Measurements from ENCODE around the gene FBXO34.
A peak's percentile ranks its signal among the peaks of the same experiment; 100 is the strongest.

FBXO34 gene

DNA sequence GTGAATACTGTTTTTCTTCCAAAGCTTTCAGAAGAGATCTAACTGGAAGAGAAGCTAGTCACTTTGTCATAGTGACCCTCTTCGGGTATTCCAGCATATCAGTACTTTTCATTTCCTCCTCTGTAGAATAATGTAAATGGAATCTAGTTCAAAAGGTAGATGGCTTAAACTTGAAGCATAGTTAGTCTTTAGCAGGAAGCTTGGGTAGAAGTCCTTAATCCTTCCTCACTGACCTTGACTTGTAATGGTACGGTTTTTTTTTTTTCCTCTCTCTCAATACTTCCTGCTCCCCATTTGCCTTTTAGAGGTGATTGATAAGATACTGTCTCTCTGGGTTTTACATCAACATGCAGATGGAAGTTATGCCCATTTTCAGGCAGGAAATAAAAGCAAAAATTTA lies 1.7 kb downstream of the FBXO34 start:
- FAIRE-seq: no peak

DNA sequence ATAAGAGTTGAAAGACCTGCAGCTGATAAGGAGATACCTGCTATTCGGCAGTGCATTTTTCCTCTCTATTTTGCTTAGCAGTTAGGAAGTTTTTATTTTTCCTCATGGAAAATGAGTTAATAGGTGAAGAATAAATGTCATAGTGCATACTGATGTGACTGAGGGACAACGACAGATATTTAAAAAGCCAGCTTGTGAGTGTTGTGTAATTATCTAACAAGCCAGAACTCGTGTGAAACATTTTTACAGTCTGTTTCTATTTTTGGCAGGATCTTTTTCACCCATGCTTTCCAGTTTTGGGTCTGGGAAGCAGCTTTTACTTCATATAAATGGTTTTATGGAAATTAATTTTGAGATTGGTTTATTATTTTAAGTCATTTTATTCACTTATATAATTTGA lies 2.9 kb downstream of the FBXO34 start:
- FAIRE-seq: no peak

DNA sequence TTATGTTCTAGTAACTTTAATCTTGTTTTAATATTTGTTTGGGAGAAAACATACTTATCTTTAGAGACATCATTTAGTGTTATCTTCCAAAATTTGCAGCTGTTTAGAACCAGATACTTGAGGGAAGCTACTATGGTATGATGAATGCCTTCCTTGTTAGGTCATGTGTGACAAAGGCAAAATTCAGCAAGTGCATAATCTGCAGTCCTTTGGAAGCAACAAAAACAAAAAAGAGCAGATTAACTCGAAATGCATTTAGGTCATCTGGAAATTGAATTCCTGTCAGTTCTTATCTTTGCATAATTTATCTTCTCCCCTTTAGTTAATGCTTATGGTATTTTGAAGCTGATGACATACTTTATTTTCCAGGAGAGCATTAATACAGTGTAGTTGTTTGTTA lies 3.5 kb downstream of the FBXO34 start:
- no peak for FAIRE-seq

DNA sequence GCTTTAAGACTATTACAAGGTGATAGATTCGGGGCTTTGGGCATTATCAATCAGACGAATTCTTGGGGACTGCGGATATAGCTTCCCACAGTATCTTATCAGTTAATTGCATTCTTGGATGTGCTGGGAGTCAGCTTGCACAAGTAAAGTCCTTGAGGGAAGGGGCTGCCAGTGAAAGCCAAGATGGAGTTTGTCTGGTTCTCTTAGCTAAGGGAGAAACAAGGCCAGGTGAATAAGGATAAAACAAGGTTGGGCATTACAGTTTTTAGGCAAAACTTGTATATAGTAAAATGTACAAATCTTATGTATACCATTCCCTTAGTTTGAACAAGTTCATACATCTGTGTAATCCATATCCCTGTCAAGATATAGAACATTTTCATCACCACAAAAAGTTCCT lies 5.5 kb downstream of the FBXO34 start:
- FAIRE-seq: no peak

DNA sequence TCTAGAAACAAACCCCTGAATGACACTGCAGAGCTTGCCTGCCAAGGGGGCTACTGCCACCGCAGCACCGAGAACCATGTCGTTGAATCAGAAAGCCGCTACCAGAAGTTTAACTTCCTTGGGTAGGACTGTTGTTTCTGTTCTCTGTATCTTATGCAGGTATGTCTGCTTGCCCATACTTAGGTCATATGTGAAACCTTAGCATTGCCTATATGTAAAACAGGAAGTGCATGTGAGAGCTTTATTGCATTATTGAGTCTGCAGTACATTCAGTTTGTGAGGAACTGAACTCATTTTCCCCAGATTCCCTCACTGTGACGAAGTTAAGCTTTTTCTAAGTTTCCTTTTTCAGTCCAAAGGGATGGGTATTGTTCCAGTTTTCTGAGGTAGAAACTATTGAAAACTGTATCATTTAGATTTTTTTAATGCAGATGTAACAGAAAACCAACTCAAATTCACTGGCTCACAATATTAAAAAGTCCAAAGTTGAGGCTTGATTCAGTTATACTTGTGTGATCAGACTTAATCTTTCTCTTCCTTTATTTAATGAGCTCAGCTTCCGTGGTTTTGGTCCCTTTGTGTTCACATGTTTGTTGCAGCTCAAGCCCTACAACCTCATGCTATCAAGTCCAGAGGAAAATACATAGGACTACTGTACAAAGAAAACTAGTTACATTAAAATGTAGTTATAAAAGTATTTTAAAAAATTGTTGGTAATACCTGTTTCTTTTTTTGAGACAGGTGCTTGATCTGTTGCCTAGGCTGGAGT lies 6.9 kb downstream of the FBXO34 start:
- no peak for FAIRE-seq

DNA sequence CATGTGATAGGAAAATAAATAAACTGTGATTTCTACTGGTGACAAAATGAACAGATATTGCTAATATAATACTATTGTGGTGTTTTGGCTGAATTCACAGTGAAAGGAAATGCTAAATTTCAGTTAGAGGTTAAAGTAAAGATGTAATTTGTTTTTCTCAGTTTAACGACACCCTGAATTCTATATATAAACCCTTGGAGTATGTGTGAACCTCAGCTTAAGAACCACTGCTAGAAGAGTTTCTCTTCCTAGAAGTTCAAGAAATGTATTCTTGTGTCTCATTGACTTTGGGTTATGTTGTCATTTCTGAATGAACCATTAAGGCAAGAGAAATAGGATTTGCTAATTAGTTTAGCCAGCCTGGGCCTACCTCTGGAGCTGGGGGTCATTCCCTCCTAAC lies 8.2 kb downstream of the FBXO34 start:
- FAIRE-seq: no peak

DNA sequence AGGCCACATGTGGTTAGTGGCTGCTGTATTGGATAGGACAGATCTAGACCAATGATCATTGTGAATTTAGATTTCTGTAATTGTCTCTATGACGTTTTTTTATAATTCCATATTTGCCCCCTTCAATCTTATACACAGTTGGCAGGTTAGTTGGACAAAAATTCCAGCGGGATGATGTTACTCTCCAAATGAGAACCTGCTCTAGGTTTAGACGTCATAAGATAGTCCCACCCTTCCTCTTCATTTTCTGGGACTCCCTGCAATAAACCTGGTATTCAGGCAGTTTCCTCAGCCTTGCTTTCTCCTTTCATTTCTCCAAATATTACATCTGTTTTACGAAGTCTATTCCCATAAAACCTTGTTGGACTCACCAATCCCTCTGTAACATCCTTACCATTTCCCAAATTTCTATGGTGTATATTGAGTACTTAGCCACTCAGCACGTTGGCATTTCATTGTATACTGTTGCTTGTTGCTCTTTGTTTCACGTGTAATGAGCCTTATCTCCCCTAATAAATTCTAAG lies 10.2 kb downstream of the FBXO34 start:
- FAIRE-seq: no peak

DNA sequence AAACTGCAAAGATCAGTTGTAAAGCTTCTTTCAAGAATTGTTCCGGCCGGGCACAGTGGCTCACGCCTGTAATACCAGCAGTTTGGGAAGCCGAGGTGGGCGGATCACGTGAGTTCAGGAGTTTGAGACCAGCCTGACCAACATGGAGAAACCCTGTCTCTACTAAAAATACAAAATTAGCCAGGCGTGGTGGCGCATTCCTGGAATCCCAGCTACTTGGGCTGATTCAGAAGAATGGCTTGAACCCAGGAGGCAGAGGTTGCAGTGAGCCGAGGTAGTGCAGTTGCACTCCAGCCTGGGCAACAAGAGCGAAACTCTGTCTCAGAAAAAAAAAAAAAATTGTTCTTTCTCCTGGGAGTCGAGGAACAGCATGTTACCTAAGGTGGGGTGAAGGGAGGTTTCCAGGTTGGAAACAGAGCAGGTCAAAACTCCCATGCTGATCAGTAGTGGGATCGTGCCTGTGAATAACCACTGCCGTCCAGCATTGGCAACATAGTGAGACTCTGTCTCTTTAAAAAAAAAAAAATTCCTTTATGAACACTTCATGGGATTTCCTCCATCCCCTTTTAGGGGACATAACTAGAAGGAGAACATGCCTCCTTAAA lies 13.9 kb downstream of the FBXO34 start:
- FAIRE-seq: no peak

DNA sequence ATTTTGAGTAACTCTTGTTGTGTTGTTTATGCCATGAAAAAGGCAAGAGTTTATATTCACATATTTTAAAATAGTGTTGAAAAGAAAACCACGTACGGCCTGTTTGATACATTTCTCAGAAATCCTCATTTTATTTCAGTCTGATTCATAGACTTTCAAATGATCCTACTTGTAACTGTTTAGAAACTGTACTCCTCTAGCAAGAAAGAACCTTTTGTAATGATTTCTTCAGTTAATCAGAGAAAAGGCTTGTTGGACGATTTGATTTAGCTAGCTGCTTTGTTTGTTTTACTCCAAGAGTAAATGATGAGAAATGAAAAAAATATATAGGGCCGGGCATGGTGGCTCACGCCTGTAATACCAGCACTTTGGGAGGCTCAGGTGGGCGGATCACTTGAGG lies 17.2 kb downstream of the FBXO34 start:
- no peak for FAIRE-seq

DNA sequence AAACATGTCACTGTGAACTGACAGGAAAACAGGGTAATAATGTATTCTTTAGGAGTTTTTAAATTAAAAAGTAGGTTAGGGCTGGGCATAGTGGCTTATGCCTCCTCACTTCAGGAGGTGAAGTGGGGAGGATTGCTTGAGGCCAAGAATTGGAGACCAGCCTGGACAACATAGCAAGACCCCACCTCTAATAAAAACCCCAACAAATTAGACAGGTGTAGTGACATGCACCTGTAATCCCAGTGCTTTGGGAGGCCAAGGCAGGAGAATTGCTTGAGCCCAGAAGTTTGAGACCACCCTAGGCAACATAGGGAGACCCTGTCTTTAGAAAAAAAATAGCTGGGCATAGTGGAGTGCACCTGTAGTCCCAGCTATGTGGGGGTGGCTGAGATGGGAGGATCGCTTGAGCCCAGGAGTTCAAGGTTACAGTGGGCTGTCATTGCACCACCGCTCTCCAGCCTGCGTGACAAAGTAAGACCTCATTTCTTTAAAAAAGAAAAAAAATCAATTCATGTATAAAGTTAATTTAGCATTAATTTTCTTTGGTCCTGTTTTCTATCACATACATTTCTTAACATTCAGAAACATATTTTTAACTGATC lies 20.4 kb downstream of the FBXO34 start:
- FAIRE-seq: no peak

DNA sequence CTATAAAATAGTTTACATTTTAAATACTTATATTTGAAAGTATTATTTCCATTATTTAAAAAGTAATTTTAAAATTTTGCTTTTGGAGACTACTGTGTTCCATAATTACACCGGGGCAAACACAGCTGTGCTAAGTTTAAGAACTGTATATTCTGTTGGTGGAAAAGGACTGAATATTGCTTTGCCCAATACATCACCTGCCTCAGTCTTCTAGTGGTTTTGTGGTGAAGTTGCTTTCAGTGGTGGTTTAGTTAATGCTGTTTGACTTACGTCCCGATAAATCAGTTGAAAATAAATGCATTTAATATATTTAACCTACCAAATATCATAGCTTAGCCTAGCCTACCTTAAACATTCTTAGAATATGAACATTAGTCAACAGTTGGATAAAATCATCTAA lies 23.4 kb downstream of the FBXO34 start:
- FAIRE-seq: no peak

DNA sequence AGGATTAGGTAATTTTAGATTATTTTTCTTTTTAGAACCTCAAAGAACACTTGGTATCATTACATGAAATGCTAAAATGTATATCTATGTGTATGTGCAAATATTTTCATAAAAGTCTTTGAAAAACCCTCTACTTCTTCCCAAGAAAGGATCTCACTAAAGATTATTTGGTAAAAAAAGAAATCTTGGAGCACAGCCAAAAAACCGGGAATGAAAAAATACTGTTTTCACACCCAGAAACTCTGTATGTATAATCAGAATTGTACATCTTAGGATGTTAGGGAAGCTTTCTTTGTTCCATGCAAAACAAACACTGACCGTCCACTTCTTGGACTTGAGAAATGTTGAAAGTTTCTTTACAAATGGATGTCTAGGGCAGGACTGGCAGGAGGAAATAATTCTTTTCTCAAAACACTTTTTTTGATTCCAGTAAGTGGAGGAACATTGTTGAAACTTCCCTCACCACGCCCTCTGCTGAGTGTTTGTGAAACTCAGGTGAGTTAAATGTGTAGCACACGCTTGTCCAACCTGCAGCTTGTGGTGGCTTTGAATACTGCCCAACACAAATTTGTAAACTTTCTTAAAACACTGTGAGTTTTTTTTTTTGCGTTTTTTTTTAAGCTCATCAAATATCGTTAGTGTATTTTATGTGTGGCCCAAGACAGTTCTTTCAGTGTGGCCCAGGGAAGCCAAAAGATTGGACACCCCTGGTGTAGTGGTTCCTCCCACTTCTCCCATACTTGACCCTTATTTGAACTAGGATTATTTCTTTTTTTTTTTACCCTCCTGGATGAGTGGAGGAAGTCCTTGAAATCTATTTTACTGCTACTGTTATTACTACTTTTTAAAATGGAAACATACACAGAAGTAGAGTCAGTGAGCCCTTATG lies 26.6 kb downstream of the FBXO34 start:
- no peak for FAIRE-seq

DNA sequence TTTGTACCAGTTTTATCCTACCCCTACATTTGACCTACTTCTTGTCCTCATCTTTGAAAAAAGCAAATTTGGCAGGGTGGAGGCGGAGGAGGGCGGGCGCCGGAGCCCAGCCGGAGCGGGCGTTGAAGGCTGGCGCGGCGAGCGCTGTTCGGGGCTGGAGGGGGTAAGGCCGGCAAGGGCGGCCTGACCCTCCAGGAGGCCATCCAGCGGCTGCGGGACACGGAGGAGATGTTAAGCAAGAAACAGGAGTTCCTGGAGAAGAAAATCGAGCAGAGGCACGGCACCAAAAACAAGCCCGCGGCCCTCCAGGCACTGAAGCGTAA lies 27.2 kb downstream of the FBXO34 start:
- FAIRE-seq: no peak

DNA sequence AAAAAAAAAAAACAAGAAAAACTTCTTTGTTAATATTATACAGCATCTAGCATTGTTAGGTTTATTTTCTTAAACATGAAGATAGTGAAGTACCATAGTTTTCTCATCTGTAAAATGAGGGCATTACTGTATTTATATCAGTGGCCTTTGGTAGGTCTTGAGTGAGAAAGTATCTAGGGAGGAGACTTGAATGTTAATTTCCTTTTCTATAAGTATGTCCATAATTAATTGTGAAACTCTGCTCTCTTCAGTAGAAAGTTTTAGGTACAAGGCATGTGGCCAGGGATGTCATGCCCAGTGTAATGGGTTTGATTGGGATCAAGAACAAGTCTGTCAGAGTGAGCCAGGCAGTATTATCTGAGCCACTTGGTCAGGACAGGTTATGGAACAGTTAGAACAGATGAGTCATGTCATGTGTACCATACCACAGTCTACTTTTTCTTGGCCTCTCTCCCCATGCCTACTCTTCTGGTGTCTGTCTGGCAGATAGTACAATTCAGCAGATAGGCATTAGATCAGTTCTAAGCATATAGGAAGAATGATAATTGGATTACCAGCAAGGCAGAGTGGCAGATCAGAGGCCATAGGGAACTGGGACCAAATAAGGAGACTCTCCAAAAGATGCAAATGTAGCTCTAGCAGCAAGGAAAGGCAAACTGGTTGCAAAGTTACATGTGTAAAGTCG lies 30.4 kb downstream of the FBXO34 start:
- FAIRE-seq: no peak

DNA sequence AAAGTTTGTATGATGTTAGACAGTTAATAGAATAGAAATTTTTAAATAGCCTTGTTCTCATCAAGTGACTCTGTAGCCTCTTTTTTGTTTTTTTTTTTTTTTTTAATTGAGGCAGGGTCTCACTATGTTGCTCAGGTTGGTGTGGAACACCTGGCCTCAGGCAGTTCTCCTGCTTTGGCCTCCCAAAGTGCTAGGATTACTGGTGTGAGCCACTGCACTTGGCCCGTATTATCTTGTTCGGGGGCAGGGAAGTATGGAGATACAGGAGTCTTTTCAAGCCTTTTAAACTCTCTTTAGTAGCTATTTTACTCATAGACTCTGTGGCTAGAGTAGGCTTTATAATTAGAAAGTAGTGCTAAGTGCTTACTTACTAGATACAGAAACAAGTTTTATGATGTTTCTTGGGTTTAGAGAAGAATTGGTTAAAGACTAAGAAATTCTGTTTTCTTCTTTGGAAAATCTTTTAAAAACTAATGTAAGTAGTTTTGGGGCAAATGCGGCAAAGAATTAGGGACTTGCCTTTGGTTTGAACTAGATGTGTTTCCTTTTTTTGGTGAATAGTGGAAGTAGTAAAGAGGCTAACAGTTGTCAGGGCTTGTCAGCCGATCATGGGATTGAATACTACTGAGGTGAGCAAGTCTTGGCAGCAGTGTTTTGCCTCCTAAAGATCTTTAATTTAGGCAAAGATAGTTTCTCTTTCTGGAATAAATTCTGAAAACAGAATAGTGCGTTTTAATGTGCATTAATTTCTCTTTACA lies 31.3 kb downstream of the FBXO34 start:
- no peak for FAIRE-seq

DNA sequence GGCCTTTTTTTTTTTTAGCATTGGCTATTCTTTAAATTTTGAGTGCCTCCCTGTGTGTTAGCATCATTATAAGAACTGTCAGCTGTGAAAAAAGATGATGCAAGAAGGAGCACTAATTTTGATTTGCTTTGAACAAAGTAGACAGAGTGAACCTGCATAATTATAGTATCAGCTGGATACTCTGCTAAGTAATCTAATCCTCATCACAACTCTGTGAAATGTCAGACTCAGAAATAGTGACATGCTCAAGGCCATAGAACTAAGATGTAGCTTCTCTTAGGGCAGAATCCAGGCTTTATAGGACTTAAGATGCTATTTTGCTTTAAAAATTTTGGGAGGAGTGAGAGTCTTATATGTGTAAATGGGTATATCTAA lies 31.9 kb downstream of the FBXO34 start:
- no peak for FAIRE-seq

DNA sequence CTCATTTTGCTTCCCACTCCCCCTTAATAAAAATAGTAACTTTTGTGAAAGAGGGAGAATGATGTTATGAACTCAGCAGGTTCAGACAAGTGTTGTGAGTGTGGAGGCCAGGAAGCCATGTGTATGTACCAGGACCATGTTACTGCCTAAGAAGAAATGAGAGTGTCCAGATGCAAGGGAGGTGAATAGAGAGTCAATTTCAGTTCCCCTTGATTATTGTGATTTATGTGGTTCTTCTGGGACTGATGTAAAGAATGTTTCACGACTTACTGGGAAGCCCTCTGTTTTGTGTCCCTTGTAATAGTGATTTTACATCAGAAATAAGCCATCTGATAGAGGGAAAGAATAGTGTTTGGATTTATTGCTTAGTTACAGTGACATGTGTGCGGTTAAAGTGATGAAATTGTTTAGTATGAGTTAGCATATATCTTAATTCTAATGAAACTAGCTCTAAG lies 32.5 kb downstream of the FBXO34 start:
- FAIRE-seq: no peak

DNA sequence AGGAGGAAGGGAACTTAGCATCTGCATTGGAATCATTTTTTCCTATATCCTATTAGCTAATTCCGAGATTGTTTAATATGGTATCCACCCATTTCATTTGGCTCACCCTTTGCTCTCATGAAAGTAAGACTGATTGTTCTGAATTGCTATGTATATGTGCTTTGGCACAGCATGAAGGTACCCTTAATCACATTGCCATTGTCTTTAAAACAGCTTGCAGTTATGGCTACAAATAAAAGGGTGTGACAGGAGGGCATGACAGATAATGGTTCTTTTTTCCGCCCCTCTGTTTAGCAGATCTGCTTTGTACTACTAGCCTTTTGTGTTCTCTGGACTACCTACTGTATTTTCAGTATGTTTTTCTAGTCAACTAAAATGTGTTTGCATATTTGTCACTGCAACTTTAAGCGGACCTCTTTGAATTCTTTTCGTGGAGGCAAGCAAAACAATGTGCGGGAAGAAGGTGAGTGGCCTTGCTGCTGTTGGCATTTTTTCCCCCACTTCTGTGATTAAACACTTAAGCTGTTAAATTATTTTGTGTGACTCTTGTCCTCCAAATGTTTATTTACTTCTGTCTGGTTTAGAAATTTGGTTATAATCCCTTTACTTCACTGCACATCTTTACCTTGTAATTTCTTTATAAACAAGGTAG lies 35.8 kb downstream of the FBXO34 start:
- FAIRE-seq: peak; percentile 80

DNA sequence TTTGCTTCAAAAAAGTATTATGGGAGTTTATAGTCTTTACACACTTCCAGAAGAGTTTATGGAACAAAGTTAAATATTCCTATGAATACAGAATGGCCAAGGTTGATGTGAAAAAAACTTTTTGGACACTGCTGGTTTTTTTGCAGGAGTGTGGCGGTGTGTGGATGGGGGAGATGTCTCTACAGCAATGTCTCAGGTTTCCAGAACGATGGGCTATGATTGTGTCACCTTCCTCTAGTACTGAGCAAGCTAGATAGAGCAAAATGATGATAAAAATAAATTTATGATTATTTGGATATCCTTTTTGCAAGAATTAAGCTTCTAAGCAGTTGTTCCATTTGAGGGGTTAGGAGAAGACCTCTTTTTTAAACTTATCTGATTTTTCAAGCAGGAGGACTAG lies 37.9 kb downstream of the FBXO34 start:
- FAIRE-seq: no peak

DNA sequence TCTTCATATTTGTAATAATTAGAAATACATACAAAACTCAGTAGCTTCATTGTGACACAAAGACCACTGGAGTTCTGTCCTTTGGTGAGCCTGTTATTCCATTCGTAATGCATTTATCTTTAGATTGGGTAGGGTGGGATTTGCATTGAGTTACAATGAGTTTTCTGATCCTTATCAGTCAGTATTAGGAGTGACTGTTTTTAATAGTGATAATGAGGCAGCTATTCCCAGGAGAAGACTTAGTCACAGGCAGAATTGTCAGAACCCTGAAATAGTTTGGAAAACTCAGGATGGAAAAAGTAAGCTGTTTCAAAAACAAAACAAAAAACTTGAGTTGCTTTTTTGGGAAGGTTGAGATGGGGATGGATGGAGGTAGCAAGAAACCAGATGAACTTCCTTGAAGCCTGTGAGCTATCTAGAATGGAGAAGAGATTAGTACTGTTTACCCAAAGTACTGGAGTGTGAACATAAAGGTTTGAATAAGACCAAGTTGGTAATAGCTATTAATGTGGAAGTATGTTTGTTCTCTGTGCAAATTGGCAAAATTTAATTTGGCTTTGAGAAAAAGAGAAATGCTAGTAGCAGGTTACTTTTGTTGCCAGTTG lies 38.6 kb downstream of the FBXO34 start:
- FAIRE-seq: no peak

All from colon (tissue), 2 donors.